Middle frontal gyrus (tissue), 1 donor: ENCODE measurements around the gene MLC1.

Experiments used
- DNase-seq: peaks from one replicate; pipeline ENCODE4 v3.0.0-alpha.2; 2015; ENCODE audit warnings: low spot score; ENCODE audit errors: extremely low spot score

MLC1 gene

DNA sequence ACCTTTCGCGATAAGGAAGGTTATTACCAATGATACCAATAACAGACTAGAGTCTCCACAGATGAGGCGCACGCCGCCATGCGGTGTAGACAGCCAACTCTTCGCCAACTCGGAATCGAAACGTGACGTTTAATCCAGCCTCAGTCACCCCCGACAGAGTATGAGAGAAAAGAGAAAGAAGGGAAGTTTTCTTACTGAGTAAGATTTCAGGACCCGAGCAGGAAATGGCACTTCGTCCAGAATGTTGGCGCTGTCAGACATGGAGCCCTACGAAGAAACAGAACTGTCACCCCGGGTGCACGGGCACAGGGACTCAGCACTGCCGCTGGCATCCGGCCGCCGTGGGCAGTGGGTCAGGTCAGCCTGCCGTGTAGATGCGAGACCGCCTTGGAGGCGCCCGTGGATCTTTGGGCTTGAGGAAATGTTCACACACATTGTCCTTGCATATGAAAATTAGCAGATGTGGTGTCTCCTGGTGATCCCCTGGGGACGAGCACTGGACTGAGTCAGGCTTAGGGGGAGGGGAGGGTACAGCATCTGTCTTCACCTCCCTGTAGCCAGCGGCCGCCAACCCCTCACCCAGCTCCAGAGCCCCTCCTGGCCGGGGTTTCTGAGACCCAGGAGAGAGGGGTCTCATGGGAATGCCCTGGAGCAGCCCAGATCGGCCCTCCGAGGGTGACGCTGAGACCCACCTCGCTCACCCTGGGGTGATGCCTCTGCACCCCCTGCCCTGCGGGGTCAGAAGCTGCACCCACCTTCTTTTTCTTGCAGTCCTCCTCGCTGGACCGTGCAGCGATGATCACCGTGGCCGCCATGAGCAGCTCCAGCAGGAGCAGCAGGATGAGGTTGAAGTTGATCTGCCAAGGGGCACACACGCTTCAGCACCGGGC is 8.3 kb downstream of the MLC1 start:
- DNase-seq, result no peak

DNA sequence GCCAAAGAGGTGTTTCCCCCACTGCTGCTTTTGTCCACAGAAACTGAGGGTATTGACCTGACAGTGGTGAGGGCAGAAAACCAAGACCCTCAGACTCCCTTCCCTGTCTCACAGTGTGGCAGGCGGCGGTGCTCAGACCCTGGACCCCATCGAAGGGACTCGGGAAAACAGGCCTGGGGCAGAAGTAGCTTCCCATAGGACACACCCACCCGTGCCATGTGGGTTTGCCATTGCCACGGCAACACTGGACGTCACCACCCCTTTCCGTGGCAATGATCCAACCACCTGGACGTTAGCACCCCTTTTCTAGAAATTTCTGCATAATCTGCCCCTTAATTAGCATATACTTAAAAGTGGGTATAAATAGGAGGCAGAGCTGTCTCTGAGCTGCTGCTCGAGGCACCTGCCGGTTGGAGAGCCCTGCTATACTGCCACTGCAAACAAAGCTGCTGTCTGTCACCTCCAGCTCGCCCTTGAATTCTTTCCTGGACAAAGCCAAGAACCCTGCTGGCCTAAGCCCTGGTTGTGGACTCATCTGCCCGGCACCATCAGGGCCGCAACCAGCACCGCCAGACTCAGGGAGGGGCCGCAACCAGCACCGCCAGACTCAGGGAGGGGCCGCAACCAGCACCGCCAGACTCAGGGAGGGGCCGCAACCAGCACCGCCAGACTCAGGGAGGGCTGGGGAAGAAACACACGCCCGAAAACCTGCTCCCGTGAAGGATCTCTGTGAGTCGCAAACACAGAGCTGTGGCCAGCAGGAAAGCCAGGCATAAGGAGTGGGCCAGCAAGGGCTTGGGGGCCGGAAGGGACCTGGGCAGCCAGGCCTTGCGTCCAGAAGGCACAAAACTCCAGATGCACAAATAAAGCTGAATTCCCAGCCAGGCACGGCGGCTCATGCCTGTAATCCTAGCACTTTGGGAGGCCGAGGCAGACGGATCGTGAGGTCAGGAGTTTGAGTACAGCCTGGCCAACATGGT is 10.4 kb downstream of the MLC1 start:
- no peak for DNase-seq

DNA sequence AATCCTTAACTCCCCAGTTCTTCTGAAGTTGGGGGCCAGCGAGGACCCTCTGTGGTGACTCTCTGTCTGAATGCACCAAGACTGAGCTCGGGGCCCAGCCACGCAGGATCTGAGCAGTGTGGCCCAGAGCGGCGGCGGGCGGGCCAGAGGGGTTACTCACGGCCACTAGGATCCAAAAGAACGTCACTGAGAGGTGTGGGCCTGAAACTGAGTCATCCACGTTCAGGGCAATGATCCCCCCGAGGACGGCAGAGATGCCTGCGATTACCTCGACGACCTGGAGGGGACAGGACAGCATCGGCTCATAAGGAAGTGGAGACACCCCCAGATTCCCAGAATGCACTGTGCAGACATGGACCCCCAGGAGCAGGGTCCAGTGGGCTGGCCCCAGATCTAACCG is 11.2 kb downstream of the MLC1 start:
- no peak for DNase-seq

DNA sequence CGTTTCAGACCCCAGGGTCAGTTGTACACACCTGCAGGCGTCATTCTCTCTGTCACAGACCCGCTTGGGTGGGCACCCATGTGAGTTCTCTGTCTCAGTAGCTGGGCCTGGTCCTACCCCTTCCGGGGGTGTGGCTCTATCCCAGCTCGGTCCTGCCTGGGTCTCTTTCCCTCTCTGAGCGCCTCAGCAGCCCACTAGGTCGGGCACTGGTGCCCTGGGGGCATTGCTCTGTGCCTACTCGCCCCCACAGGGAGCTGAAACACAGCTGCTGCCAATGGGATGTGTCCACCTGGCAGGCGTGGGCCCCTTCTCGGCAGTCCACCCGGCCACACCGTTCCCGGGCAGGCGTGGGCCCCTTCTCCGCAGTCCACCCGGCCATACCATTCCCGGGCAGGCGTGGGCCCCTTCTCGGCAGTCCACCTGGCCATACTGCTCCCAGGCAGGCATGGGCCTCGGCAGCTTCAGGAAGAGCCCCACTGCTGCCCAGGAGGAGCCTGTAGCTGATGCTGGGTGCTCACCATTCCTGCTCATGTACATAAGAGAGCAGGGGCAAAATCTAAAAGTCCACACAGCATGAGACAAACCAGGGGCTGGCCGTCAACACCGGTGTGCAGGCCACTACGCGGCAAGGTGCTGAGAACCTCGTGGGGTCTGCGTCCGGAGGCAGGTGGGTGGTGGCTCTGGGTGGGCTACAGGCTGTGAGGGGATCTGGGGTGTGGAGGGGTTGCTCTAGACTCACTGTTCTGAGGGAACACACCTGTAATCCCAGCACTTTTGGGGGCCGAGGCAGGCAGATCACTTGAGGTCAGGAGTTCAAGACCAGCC is 12.3 kb downstream of the MLC1 start:
- no peak for DNase-seq

DNA sequence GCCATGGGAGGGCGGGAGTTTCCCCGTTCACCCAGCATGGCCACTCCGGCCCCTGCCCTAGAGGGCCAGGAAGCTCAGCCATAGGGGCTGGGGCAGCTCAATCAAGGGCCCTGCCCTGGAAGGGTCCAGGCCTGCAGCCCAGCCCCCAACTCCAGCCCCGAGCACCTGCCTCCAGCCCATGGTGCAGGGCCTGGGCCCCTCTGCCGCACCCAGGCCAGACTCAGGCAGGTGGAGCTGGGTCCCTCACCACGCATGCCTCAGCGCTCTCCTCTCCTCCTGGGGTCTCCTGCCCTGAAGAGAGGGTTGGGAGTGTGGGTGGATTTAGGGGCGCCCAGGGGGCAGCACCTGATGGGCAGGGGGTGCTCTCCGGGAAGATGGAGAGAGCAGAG is 13.1 kb downstream of the MLC1 start:
- DNase-seq, result no peak

DNA sequence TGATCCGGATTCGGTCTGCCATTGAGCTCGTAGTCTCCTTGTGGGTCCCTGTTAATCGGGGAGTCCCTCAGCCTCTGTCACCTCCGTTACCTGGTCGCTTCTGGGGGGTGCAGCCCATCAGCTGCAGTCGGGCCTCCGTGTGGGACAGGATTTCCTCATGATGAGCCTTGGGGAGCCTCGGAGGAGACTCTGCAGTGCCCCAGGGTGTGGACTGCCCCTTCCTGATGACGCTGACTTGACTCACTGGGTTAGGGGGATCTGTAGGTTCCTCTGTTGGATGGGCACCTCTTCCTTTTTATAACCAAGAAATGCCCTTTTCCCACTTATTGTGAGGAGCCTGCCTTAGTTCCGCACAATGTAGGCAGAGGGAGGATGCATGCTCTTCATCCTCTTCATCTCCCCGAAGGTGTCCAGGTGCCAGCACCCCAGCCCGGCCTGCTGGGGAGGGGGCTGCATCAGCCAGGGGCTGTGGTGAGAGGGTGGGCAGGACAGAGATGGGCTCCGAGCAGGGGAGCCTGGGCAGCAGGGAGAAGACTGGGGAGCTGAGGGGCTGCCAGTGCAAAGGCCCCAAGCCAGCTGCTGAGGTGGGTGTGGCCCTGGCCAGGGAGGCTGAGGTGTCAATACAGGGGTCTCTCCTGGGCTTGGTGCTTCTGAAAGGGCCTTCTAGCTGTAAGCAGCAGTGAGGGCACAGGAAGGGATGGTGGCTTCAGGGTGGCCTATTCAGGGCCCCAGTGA is 13.6 kb downstream of the MLC1 start:
- DNase-seq, result no peak

DNA sequence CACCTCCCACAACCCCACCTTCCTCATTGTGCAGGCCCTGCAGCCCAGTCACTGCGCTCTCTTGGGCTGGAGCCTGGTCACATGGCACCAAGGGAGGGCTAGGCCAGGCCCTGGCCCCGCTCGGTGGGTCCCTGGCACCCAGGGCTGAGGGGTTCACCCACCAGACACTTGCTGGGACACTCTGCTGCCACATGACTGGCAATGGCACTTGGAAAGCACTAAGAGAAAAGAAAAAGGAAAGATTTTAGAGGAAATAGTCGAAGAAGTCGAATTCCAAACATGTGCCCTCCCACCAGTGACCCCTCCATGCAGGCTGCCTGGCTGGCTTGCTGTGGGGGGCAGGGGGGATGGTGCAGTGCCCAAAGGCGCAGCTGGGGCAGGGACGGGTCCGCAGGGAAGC is 14.9 kb downstream of the MLC1 start:
- DNase-seq, result no peak

DNA sequence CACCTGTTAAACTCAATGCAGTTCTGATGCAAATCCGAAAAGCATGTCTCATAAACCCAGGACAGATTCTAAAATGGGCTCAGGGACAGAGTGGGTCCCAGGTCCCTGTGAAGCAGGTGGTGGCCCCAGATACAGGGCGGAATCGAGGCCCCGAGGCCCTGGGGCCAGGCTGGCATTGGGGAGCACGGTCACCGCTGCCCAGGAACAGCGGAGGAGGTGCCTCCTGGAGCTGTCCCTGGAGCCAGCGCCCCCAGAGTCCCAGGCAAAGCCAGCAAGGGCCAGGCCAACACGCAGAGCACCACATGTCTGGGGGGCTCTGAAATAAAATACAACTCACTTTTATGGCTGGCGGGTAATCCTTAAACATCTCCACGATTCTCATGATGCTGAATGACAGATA is 17.1 kb downstream of the MLC1 start:
- no peak for DNase-seq

DNA sequence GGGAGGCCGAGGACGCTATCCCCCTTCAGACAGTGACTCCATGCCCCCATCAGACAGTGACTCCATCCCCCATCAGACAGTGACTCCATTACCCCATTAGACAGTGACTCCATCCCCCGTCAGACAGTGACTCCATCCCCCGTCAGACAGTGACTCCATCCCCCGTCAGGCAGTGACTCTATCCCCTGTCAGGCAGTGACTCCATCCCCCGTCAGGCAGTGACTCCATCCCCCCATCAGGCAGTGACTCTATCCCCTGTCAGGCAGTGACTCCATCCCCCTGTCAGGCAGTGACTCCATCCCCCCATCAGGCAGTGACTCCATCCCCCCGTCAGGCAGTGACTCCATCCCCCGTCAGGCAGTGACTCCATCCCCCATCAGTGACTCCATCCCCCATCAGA is 18.0 kb downstream of the MLC1 start:
- DNase-seq, result no peak

DNA sequence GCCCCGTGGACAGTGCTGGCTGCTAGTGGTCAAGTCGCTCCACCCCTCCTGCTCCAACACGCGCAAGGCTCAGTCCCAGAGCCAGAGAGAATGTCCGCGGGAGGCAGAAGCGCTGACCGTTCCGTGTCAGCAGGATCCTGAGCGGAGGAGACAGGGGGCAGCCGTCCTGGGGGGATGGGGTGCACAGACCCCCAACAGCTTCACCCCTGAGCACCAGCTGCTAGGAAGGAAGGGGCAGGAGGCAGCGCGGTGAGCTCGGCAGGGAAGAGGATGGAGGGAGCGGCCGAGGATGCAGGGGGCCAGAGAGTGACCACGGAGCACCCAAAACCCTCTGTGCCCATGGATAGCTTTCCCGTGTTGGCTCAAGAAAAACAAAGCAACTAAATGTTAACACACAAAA is 20.8 kb downstream of the MLC1 start:
- no peak for DNase-seq

DNA sequence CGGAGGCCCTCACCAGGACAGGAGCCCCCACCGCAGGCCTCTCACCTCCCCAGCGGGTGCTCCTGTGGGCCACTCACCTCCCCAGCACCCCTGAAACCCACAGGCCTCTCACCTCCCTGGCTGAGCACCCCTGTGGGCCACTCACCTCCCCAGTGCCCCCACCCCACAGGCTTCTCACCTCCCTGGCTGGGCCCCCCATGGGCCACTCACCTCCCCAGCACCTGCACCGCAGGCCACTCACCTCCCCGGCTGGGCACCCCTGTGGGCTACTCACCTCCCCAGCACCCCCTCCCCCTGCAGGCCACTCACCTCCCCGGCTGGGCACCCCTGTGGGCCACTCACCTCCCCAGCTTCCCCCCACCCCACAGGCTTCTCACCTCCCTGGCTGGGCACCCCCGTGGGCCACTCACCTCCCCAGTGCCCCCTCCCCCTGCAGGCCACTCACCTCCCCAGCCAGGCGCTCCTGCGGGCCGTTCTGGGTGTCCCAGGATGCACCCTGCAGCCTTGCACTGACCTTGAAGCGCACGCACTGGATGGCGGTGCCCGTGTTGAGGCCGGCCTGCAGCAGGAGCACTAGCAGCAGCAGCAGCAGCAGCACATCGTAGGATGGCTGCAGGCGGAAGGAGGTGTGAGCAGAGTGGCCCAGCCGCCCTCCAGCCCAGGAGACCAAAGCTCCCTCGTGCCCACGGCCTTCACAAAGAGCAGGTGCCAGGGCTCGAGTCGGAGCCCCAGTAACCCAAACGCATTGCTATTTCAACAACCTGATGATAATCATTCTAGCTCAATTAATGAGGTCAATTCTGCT is 21.4 kb downstream of the MLC1 start:
- DNase-seq, result no peak

DNA sequence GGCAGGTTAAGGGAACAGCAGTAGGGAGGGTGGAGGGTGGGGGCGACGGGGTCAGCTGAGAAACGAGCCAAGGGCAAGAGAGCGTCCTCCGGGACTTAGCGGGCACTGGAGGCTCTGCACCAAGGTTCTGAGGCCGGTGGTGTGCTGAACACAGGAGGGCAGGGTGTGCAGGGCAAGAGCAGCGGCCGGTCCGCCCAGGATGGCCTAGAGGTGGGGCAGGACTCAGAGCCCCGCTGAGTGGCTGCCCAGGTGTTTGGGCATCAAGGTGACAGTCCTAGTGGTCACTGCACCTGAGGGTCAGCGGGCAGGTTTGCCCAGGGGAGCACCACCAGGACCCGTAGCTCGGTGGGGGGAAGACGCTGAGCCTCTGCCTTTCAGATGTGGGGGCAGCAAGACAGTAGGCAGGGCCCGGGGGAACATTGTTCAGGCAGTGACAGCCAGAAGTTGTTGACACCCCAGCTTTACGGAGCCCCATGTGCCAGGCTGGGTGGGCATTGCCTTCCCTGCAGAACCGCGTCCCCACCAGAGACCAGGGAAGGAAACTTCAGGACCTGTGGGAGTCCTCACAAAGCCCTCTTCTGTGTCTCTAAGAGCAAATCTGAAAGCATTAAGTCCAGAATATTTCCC is 22.6 kb downstream of the MLC1 start:
- no peak for DNase-seq

DNA sequence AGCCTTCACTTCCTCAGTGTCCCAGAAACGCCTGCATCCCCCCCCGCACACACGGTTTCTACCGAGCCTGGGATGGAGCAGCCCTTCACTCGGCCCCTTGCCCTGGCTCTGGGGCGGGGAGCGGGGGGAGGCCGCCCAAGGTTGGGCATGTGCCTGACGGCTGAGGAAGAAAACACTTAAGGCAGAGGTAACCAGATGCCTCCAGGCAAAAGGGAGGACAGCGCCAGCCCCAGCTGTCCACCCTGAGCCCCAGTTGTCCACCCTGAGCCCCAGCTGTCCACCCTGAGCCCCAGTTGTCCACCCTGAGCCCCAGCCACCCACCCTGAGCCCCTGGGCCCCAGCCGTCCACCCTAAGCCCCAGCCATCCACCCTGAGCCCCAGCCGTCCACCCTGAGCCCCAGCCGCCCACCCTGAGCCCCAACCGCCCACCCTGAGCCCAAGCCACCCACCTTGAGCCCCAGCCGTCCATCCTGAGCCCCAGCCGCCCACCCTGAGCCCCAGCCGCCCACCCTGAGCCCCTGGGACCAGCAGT is 23.3 kb downstream of the MLC1 start:
- no peak for DNase-seq

DNA sequence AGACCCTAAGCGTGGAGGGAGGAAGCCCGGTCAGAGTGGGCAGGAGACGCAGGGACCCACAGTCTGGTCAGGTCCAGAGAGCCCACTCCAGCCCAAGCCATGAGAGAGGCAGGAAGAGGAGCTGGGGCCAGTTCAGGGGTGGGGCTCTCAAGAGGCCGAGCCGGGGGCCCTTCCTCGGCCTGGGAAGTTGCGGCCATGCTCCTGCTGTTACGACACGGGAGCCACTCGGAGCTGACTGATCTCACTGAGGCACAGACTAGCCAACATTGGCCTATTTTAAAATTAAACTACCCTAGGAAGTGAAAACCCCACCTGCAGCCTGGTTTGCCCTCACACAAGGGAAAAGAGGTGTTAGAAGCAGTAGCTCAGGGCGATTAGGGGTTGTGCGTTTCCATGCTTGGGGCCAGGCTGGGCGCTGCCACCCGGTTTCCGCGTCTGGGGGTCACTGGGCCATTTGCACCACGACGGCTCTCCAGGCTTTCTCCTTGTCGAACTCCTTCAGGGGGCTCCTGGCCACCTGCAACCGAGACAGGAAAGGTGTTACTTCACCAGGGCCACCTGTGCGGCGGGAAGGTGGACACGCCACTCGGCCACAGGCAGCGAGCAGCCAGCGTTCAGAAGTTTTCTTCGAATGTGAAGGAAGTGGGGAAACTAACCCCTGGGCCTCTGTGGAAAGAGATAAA is 23.9 kb downstream of the MLC1 start:
- DNase-seq, result no peak

DNA sequence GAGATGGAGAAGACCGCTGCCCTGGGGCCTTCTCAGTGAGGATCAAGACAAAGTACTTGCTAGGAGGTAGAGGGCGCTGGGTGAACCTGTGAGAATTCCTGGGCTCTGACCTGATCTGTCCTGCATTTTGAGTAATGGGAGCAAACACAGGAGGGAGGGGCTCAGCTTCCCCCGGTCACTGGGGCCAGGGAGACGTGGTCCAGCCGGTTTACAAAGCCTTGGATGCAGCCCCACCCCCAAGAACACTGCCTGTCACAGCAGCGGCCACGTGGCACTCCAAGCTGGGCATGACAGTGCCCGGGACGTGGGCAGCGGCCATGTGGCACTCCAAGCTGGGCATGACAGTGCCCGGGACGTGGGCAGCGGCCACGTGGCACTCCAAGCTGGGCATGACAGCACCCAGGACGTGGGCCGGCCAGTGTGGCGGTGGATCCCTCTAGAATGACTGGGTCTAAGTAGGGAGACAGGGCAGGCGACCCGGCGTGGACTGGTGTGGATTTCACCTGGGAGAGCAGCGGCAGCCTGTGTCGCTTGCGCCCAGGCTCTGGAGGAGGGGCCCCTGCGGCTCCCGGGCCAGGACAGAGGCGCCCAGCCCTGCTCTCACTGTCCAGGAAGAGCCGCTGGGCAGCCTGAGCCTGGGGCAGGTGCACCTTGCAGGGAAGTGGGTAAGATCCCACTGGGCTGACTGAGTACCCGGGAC is 24.6 kb downstream of the MLC1 start:
- DNase-seq, result no peak

DNA sequence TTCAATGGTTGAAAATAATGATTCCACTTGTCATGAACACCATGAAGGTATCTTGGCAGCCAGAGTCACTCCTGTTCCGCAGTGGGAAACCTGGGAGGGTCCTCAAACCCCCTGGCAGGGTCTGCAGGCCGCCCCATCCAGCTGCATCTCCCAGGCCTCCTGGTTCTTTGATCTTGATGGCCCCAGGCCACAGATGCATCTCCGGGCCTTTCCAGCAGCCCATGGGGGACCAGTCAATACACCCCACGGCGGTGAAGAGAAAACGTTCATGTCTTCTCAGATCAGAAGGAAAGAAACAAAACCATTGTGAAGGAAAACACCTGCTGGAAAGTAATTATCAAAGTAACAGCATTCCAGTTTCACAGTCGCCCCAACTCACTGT is 25.4 kb downstream of the MLC1 start:
- no peak for DNase-seq

DNA sequence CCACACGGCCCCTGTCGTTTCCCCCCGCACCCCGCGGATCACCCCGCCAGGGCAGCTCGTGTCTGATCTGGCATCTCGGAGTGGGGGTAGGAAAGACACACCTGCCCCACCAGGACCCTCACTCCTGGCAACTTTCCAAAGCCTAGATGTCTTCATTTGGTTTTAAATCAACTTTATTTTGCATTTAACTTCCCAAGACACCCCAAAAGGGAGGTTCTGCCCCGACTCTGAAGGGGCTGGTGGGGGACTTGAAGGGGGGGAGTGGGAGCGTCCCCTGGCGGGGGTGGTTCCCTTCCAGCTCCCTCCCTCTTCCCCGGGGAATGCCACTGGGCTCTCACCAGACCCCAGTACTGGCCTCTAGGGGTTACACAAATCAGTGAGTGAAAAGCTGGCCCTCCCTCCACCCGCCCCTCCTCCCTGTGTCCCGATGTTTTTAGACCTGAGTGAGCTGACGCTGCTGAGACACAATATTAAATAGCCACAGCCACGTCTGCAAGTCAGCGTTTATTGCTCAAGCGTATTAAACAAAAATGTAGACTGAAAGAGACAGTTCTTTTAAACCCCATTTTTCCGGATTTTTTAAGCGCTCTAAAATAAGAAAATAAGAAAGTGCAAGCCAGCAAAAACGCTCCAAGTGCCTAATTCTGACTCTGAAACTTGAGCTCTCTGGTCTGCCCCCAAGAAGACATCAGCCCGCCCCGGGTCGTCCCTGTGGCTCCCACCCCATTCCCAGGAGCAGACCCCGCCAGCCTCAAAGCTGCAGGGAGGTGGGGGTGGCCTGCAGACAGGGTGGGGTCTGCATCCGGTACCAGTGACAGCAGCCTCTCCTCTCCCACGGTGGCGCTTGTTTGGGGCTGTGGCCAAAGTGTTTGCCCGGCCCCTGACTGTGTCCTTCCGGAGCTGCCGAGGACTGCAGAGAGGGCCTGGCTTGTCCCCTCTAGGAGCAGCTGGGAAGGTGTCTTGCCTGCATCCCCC is 26.0 kb downstream of the MLC1 start:
- no peak for DNase-seq
